Measurements from ENCODE around the gene TRNT1.

DNA sequence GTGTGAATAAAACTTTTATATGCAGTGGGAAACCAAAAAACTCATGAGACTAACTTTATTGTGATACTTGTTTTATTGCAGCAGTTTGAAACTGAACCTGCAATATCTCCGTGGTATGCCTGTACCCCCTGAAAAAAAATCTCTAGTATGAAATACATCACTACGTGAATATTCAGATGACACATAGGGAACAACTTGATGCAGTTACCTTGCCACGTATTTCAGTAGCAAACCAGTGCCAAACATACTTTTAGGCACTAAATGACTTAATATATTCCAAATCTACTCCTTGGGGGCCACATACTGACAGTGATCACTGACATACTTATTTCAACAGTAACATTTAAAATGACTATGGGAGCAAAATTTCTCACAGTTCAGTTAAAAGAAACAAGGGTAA is 38.9 kb downstream of the TRNT1 start:
- TF ChIP-seq CTCF (conservative IDR thresholded peaks at IDR 0.05; ENCODE audit: low read depth, low read length) (no peak), EZH2 (IDR thresholded peaks at IDR 0.05; ENCODE audit: low read length, unreplicated experiment) (no peak)
